IPS-18a (cell line): Measurements from ENCODE around the gene CAP2.

Source experiments
- H3K27ac ChIP-seq: one replicate; pipeline ENCODE4 v1.5.1; 2013; ENCODE audit warnings: low read length
- H3K27me3 ChIP-seq: one replicate; pipeline ENCODE4 v1.6.1; 2013; ENCODE audit warnings: mild to moderate bottlenecking, low read length; ENCODE audit not compliant: control insufficient read depth, insufficient read depth
- H3K36me3 ChIP-seq: one replicate; pipeline ENCODE4 v1.6.1; 2013; ENCODE audit warnings: low read depth, low read length; ENCODE audit not compliant: control insufficient read depth
- H3K4me1 ChIP-seq: one replicate; pipeline ENCODE4 v1.6.1; 2013; ENCODE audit warnings: low read depth, low read length; ENCODE audit not compliant: control insufficient read depth
- H3K4me3 ChIP-seq: one replicate; pipeline ENCODE4 v1.5.1; 2013; ENCODE audit warnings: low read length
- H3K9ac ChIP-seq: one replicate; pipeline ENCODE4 v1.6.1; 2013; ENCODE audit warnings: mild to moderate bottlenecking, low read length, moderate library complexity
- H3K9me3 ChIP-seq: one replicate; pipeline ENCODE4 v1.6.1; 2013; ENCODE audit warnings: low read depth, low read length; ENCODE audit not compliant: control insufficient read depth

Gene CAP2

DNA sequence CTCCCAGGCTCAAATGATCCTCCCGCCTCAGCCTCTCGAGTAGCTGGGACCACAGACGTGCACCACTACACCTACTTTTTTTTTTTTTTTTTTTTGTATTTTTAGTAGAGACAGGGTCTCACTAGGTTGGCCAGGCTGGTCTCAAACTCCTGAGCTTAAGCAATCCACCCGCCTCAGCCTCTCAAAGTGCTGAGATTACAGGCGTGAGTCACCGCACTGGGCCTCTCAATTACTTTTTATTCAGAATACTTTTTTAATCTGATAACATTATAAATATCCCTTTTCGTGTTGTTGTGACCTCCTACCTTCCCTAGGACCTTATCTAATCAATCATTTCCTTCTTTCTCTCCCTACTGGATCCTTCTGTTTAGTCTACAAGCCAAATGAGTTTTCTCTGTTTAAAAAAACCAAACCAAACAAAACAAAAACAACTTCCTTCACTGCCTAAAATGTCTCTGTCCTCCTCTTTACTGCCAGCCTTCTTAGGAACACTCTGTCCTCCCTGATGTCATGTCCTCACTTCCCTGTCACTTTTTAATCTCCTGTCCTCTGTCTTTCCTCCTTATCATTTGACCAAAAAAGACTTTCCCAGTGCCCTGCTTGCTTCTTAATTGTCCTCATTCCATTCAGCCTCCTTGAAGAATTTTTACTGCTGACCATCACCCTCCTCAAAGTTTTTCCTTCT, 85.0 kb downstream of the CAP2 start:
- no peaks in the 10 kb centered on the region for H3K36me3 ChIP-seq
- no peak overlapping the region for H3K9ac ChIP-seq
- H3K9me3 ChIP-seq = no peaks in the 10 kb centered on the region
- H3K27ac ChIP-seq = no peak overlapping the region
- no peak overlapping the region for H3K4me3 ChIP-seq
- no peaks in the 10 kb centered on the region for H3K27me3 ChIP-seq
- no peaks in the 10 kb centered on the region for H3K4me1 ChIP-seq

DNA sequence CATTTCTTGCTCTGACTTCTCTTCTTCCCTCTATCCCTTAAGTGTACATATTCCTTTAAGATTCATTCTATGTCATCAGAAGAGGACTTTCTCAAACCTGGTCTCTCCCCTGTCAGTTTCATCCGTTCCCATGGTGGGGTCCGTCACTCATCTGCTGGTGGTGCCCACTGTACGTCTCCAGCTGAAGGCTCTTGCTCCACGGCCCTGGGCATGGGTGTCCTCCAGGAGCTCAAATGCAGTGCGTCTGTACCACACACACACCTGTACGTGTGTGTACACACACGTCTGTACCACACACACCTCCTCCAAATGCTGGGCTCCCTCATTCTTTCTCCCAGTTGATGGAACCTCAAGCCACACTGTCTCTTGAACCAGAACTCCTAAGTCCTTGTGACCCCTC, 85.6 kb downstream of the CAP2 start:
- no peak overlapping the region for H3K27ac ChIP-seq
- no peaks in the 10 kb centered on the region for H3K36me3 ChIP-seq
- no peak overlapping the region for H3K4me3 ChIP-seq
- no peak overlapping the region for H3K9ac ChIP-seq
- H3K27me3 ChIP-seq = no peaks in the 10 kb centered on the region
- H3K9me3 ChIP-seq = no peaks in the 10 kb centered on the region
- no peaks in the 10 kb centered on the region for H3K4me1 ChIP-seq

DNA sequence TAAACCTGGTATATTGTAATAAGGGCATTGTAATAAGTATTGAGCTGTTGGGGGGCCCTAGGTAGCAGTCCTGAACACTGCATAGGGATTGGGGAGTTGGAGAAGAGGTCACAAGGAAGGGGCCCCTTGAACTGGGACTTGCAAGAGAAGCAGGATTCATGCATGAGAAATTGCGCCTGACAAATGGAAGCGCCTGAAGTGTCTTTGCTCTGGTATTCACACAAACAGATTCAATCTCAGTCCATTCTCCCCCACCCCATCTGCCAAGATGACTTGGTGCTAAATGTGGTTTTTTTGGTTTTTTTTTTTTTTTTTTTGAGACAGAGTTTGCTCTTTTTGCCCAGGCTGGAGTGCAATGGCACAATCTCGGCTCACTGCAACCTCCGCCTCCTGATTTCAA, 87.1 kb downstream of the CAP2 start:
- no peaks in the 10 kb centered on the region for H3K27me3 ChIP-seq
- H3K27ac ChIP-seq = no peak overlapping the region
- H3K4me1 ChIP-seq = no peaks in the 10 kb centered on the region

GRCh38 chr6:17482711-17483110, 89.3 kb downstream of the CAP2 start:
- H3K36me3 ChIP-seq = no peaks in the 10 kb centered on the region
- H3K4me3 ChIP-seq = no peak overlapping the region
- H3K9me3 ChIP-seq = no peaks in the 10 kb centered on the region
- H3K27me3 ChIP-seq = no peaks in the 10 kb centered on the region
- H3K4me1 ChIP-seq = no peaks in the 10 kb centered on the region
- H3K9ac ChIP-seq = no peak overlapping the region
- H3K27ac ChIP-seq = no peak overlapping the region

More for the DNA sequence above, 87.1 kb downstream of the CAP2 start:
- H3K9me3 ChIP-seq = no peaks in the 10 kb centered on the region
- no peak overlapping the region for H3K9ac ChIP-seq
- no peaks in the 10 kb centered on the region for H3K36me3 ChIP-seq
- no peak overlapping the region for H3K4me3 ChIP-seq

- H3K27me3 ChIP-seq = no peaks in the 10 kb centered on the region
- H3K36me3 ChIP-seq = no peaks in the 10 kb centered on the region
- H3K4me3 ChIP-seq = no peak overlapping the region
- H3K9me3 ChIP-seq = no peaks in the 10 kb centered on the region
- H3K4me1 ChIP-seq = no peaks in the 10 kb centered on the region
- H3K9ac ChIP-seq = no peak overlapping the region
- H3K27ac ChIP-seq = no peak overlapping the region
These were observed 90.1 kb downstream of the CAP2 start for GRCh38 chr6:17483391-17484016.

- Histone ChIP-seq H3K4me1 (no peaks in the 10 kb centered on the region), H3K9me3 (no peaks in the 10 kb centered on the region), H3K4me3 (no peak overlapping the region), H3K27me3 (no peaks in the 10 kb centered on the region), H3K9ac (no peak overlapping the region), H3K27ac (no peak overlapping the region), H3K36me3 (no peaks in the 10 kb centered on the region)
These were observed 90.9 kb downstream of the CAP2 start for GRCh38 chr6:17484201-17484849.

GRCh38 chr6:17485181-17485580, 91.8 kb downstream of the CAP2 start:
- Histone ChIP-seq H3K27me3 (no peaks in the 10 kb centered on the region), H3K36me3 (no peaks in the 10 kb centered on the region), H3K27ac (no peak overlapping the region), H3K9ac (no peak overlapping the region), H3K9me3 (no peaks in the 10 kb centered on the region), H3K4me3 (no peak overlapping the region), H3K4me1 (no peaks in the 10 kb centered on the region)

GRCh38 chr6:17485946-17486345, 92.6 kb downstream of the CAP2 start:
- Histone ChIP-seq H3K36me3 (no peaks in the 10 kb centered on the region), H3K27me3 (no peaks in the 10 kb centered on the region), H3K9me3 (no peaks in the 10 kb centered on the region), H3K27ac (no peak overlapping the region), H3K4me3 (no peak overlapping the region), H3K9ac (no peak overlapping the region), H3K4me1 (no peaks in the 10 kb centered on the region)

GRCh38 chr6:17486680-17487079, 93.3 kb downstream of the CAP2 start:
- Histone ChIP-seq H3K9me3 (no peaks in the 10 kb centered on the region), H3K9ac (no peak overlapping the region), H3K27me3 (no peaks in the 10 kb centered on the region), H3K36me3 (no peaks in the 10 kb centered on the region), H3K4me1 (no peaks in the 10 kb centered on the region), H3K27ac (no peak overlapping the region), H3K4me3 (no peak overlapping the region)

DNA sequence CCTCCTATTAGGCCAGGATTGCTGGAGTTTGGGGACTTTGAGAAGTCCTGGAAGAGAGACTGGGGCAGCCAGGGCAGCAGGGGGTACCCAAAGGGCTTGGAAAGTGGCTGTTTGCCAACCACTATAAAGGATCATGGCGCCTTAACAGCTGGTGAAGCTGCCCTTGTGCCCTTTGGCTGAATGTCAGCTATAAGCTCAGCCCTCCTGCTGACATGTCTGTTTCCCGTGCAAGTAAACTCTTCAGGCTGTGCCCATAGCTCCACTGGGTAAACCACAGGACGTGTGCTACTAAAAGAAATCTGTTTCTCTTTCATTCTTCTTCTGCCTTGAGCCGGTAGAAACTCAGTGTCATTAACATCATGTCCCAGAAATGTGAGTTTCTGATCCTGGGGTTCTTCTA, 97.3 kb downstream of the CAP2 start:
- no peaks in the 10 kb centered on the region for H3K4me1 ChIP-seq

DNA sequence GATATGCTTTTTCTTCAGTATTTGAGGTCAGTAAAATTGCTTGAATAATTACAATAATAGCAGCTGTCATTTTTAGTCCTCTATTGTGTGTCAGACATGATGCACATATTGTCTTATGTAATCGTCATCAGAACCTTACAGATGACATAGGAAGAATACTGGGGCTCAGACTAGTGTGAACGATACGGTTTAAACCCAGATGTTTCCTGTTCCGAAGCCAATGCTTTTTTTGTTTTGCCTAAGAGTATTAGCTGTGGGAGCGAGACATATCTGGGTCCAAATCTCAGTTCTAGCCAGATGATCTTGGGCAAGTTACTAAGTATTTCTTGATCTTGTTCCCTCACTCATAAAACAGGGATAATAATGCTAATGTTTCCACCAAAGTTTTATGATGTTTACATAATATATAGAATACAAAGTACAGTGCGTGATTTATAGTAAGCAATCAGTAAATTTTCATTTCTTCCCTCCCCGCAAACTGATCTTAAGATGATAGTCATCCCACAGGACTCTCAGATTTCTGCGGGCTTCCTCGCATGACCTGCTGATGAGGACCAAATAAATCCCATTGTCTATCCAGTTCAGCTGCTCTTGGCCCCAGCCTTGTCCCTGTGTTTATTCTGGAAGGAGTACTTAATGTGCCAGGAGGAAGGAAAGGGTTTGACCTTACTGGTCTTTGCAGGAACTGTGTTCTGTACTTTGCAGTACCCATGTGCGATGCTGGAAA, 98.2 kb downstream of the CAP2 start:
- Histone ChIP-seq H3K27me3 (no peaks in the 10 kb centered on the region), H3K4me3 (no peak overlapping the region), H3K4me1 (no peaks in the 10 kb centered on the region), H3K9ac (no peak overlapping the region), H3K36me3 (no peaks in the 10 kb centered on the region), H3K9me3 (no peaks in the 10 kb centered on the region), H3K27ac (no peak overlapping the region)

More for the DNA sequence above, 97.3 kb downstream of the CAP2 start:
- H3K9me3 ChIP-seq = no peaks in the 10 kb centered on the region
- no peak overlapping the region for H3K27ac ChIP-seq
- H3K36me3 ChIP-seq = no peaks in the 10 kb centered on the region
- H3K4me3 ChIP-seq = no peak overlapping the region
- H3K27me3 ChIP-seq = no peaks in the 10 kb centered on the region
- no peak overlapping the region for H3K9ac ChIP-seq
